GM19328 (cell line): ENCODE results near the gene NLRC4.
A peak's percentile ranks its signal among the peaks of the same experiment; 100 is the strongest.
"Not testable (repeated sequence)": the region's sequence is repeated elsewhere in the genome, so short reads cannot be mapped to it uniquely, and the experiment has no call there.

Source experiments
- ATAC-seq: cut with Tn5 transposase; IDR thresholded peaks from one replicate; pipeline ENCODE4 v1.9.1; 2021; ENCODE audit warnings: mild to moderate bottlenecking, moderate library complexity; ENCODE audit not compliant: unreplicated experiment

NLRC4 gene

GRCh38 chr2:32264422-32265105 lies at the start of gene NLRC4:
Gene NLRC4 (minus strand): TSS chr2:32264886. CDS start chr2:32256775, 8,111 bp downstream.
- ATAC-seq, result peak; percentile 95

GRCh38 chr2:32310577-32310976 lies 45.9 kb upstream of the NLRC4 start:
- no peak for ATAC-seq

- not testable (repeated sequence) for ATAC-seq
Measured at GRCh38 chr2:32293966-32294562, 29.4 kb upstream of the NLRC4 start.

- ATAC-seq, result not testable (repeated sequence)
Measured at GRCh38 chr2:32293493-32293892, 28.8 kb upstream of the NLRC4 start.

GRCh38 chr2:32291746-32292145 lies 27.1 kb upstream of the NLRC4 start:
- ATAC-seq, result no peak

GRCh38 chr2:32290000-32290339 lies 25.3 kb upstream of the NLRC4 start:
- no peak for ATAC-seq

GRCh38 chr2:32289165-32289999 lies 24.7 kb upstream of the NLRC4 start:
- ATAC-seq, result no peak

GRCh38 chr2:32284321-32284720 lies 19.6 kb upstream of the NLRC4 start:
- no peak for ATAC-seq

GRCh38 chr2:32278478-32278853 lies 13.8 kb upstream of the NLRC4 start:
- no peak for ATAC-seq

- ATAC-seq, result peak; percentile 99
Measured at GRCh38 chr2:32277674-32278477, 13.2 kb upstream of the NLRC4 start, which contains the start of gene YIPF4. Gene YIPF4 (plus strand): TSS chr2:32277904. CDS start chr2:32278156, 252 bp downstream.

GRCh38 chr2:32277363-32277673 lies 12.6 kb upstream of the NLRC4 start:
- ATAC-seq, result peak; percentile 12

GRCh38 chr2:32275790-32276189 lies 11.1 kb upstream of the NLRC4 start:
- ATAC-seq, result not testable (repeated sequence)

- ATAC-seq, result no peak
Measured at GRCh38 chr2:32274289-32274688, 9.6 kb upstream of the NLRC4 start.

GRCh38 chr2:32272279-32272678 lies 7.6 kb upstream of the NLRC4 start:
- no peak for ATAC-seq

GRCh38 chr2:32271063-32271462 lies 6.4 kb upstream of the NLRC4 start:
- ATAC-seq, result no peak

- ATAC-seq, result no peak
Measured at GRCh38 chr2:32262105-32262504, 2.6 kb downstream of the NLRC4 start.

GRCh38 chr2:32260376-32260775 lies 4.3 kb downstream of the NLRC4 start:
- ATAC-seq, result no peak

GRCh38 chr2:32258242-32258641 lies 6.4 kb downstream of the NLRC4 start:
- no peak for ATAC-seq

GRCh38 chr2:32250290-32250689 lies 14.4 kb downstream of the NLRC4 start:
- ATAC-seq, result no peak

- ATAC-seq, result no peak
Measured at GRCh38 chr2:32249731-32250236, 14.9 kb downstream of the NLRC4 start.

GRCh38 chr2:32248299-32248698 lies 16.4 kb downstream of the NLRC4 start:
- no peak for ATAC-seq
